Type B pancreatic cell (in vitro differentiated cells): ENCODE data around the gene RAB10. TPM values are rescaled to one million over a fixed set of nuclear protein-coding genes. Genes with fewer than 3 reads are reported as not detected.
A peak's percentile ranks its signal among the peaks of the same experiment; 100 is the strongest.
"Not testable (repeated sequence)": the region's sequence is repeated elsewhere in the genome, so short reads cannot be mapped to it uniquely, and the experiment has no call there.

ENCODE experiments used
- DNase-seq: peaks from one replicate; pipeline ENCODE4 v3.0.0; 2021; ENCODE audit warnings: mixed read lengths; ENCODE audit not compliant: unreplicated experiment; ENCODE audit errors: extremely low spot score
- H3K27ac Mint-ChIP-seq: 2 replicates; pipeline ENCODE4 v1.8.0; 2021; ENCODE audit warnings: mild to moderate bottlenecking, mixed read lengths
- H3K27me3 Mint-ChIP-seq: 2 replicates; pipeline ENCODE4 v1.8.0; 2021; ENCODE audit warnings: mixed read lengths
- H3K36me3 Mint-ChIP-seq: 2 replicates; pipeline ENCODE4 v1.8.0; 2021; ENCODE audit warnings: mixed read lengths
- H3K4me1 Mint-ChIP-seq: one replicate; pipeline ENCODE4 v1.8.0; 2021; ENCODE audit warnings: mixed read lengths; ENCODE audit not compliant: unreplicated experiment
- H3K4me3 Mint-ChIP-seq: 2 replicates; pipeline ENCODE4 v1.8.0; 2021; ENCODE audit warnings: mild to moderate bottlenecking, mixed read lengths
- H3K9me3 Mint-ChIP-seq: 2 replicates; pipeline ENCODE4 v1.8.0; 2021; ENCODE audit warnings: mixed read lengths
- CTCF ChIP-seq: fragments of 200-600 bp; sonication (generic); conservative IDR thresholded peaks from 2 replicates; pipeline ENCODE4 v1.5.0; 2021; ENCODE audit warnings: antibody characterized with exemption, mild to moderate bottlenecking
- total RNA-seq: library from RNA; stranded (reverse); gene quantifications from 2 replicates; pipeline ENCODE4 v1.2.1, GENCODE V29; 2021; ENCODE audit warnings: low replicate concordance

Gene RAB10
- total RNA-seq, 1 donor from 2014 or later = 143 TPM

- no peak overlapping the region for H3K27ac Mint-ChIP-seq
Observed at GRCh38 chr2:25993049-25993448, 40.8 kb upstream of the RAB10 start.

GRCh38 chr2:25994509-25994908 is 39.4 kb upstream of the RAB10 start:
- Mint-ChIP-seq H3K9me3 (no peaks in the 10 kb centered on the region), H3K4me3 (no peak overlapping the region), H3K4me1 (peaks cover 20% of the 10 kb centered on the region), H3K27me3 (peaks cover 3% of the 10 kb centered on the region), H3K36me3 (no peaks in the 10 kb centered on the region), H3K27ac (no peak overlapping the region)
- DNase-seq = no peak
- no peak for TF ChIP-seq CTCF

More at GRCh38 chr2:25993049-25993448, 40.8 kb upstream of the RAB10 start:
- no peak for DNase-seq
- H3K4me1 Mint-ChIP-seq = peaks cover 15% of the 10 kb centered on the region
- H3K36me3 Mint-ChIP-seq = no peaks in the 10 kb centered on the region
- no peaks in the 10 kb centered on the region for H3K9me3 Mint-ChIP-seq
- no peak for TF ChIP-seq CTCF
- peaks cover 3% of the 10 kb centered on the region for H3K27me3 Mint-ChIP-seq
- no peak overlapping the region for H3K4me3 Mint-ChIP-seq

GRCh38 chr2:25996844-25997243 is 37.0 kb upstream of the RAB10 start:
- Mint-ChIP-seq H3K4me3 (no peak overlapping the region), H3K9me3 (no peaks in the 10 kb centered on the region), H3K27ac (no peak overlapping the region), H3K36me3 (no peaks in the 10 kb centered on the region), H3K27me3 (peaks cover 3% of the 10 kb centered on the region), H3K4me1 (peaks cover 18% of the 10 kb centered on the region)
- DNase-seq = no peak
- TF ChIP-seq CTCF = no peak

- DNase-seq, H3K9me3 Mint-ChIP-seq, H3K27me3 Mint-ChIP-seq, H3K36me3 Mint-ChIP-seq, H3K4me3 Mint-ChIP-seq: not testable (repeated sequence)
- peaks cover 15% of the 10 kb centered on the region for H3K4me1 Mint-ChIP-seq
- peak overlapping the region; percentile 84 for H3K27ac Mint-ChIP-seq
Observed at GRCh38 chr2:25998816-25999383, 35.0 kb upstream of the RAB10 start.

GRCh38 chr2:25999406-25999805 is 34.5 kb upstream of the RAB10 start:
- H3K27me3 Mint-ChIP-seq, DNase-seq, H3K36me3 Mint-ChIP-seq, H3K4me3 Mint-ChIP-seq, H3K9me3 Mint-ChIP-seq: not testable (repeated sequence)
- peak overlapping the region; percentile 84 for H3K27ac Mint-ChIP-seq
- peaks cover 15% of the 10 kb centered on the region for H3K4me1 Mint-ChIP-seq

- Mint-ChIP-seq H3K36me3 (no peaks in the 10 kb centered on the region), H3K4me1 (peaks cover 15% of the 10 kb centered on the region), H3K27me3 (peaks cover 3% of the 10 kb centered on the region), H3K4me3 (no peak overlapping the region), H3K27ac (no peak overlapping the region), H3K9me3 (no peaks in the 10 kb centered on the region)
- DNase-seq = no peak
- TF ChIP-seq CTCF = no peak
Observed at GRCh38 chr2:26000561-26001082, 33.3 kb upstream of the RAB10 start.
